GM13977 (cell line): ENCODE measurements around the gene GAGE2A.
"Not testable (repeated sequence)": the region's sequence is repeated elsewhere in the genome, so short reads cannot be mapped to it uniquely, and the experiment has no call there.

Source experiments
- DNase-seq: peaks from one replicate; pipeline ENCODE4 v3.0.0; 2012; ENCODE audit warnings: low spot score
- in situ Hi-C: fragments of 300-500 bp; cut with MboI; formaldehyde crosslinking; loops from one replicate; pipeline ENCODE4 v1.12.0; 2022; ENCODE audit warnings: low sequenced_read_pairs, low pct_unique_long_range_greater_than_20kb, mixed read lengths, inconsistent platforms; ENCODE audit not compliant: unreplicated experiment
- TF ChIP-seq, protein P1 (sequence below): IDR thresholded peaks from 2 replicates; pipeline ENCODE4 v1.5.1; 2012; ENCODE audit warnings: mild to moderate bottlenecking, control low read depth; ENCODE audit not compliant: insufficient read depth; ENCODE audit errors: extremely low read depth, missing control alignments

The GAGE2A gene, protein sequence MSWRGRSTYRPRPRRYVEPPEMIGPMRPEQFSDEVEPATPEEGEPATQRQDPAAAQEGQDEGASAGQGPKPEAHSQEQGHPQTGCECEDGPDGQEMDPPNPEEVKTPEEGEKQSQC

DNA sequence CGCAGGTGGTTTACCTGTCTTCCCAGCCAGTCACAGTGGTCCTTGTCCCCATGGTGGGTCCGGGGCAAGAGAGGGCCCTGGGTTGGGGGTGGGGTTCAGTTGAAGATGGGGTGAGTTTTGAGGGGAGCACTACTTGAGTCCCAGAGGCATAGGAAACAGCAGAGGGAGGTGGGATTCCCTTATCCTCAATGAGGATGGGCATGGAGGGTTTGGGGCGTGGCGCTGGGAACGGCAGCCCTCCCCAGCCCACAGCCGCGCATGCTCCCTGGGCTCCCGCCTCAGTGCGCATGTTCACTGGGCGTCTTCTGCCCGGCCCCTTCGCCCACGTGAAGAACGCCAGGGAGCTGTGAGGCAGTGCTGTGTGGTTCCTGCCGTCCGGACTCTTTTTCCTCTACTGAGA lies at the start of gene GAGE2A:
GAGE2A (plus strand) TSS at position 301 of the 400 bp plus-strand sequence. CDS start 1,155 bp downstream, outside the sequence.
- in situ Hi-C loops, DNase-seq: not testable (repeated sequence)

DNA sequence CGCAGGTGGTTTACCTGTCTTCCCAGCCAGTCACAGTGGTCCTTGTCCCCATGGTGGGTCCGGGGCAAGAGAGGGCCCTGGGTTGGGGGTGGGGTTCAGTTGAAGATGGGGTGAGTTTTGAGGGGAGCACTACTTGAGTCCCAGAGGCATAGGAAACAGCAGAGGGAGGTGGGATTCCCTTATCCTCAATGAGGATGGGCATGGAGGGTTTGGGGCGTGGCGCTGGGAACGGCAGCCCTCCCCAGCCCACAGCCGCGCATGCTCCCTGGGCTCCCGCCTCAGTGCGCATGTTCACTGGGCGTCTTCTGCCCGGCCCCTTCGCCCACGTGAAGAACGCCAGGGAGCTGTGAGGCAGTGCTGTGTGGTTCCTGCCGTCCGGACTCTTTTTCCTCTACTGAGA lies 47.9 kb upstream of the GAGE2A start, which contains the start of gene GAGE12D:
GAGE12D (plus strand) TSS at position 301 of the 400 bp plus-strand sequence. CDS start 1,155 bp downstream, outside the sequence.
- DNase-seq, in situ Hi-C loops: not testable (repeated sequence)

DNA sequence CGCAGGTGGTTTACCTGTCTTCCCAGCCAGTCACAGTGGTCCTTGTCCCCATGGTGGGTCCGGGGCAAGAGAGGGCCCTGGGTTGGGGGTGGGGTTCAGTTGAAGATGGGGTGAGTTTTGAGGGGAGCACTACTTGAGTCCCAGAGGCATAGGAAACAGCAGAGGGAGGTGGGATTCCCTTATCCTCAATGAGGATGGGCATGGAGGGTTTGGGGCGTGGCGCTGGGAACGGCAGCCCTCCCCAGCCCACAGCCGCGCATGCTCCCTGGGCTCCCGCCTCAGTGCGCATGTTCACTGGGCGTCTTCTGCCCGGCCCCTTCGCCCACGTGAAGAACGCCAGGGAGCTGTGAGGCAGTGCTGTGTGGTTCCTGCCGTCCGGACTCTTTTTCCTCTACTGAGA lies 38.3 kb upstream of the GAGE2A start, which contains the start of gene GAGE12E:
GAGE12E (plus strand) TSS at position 301 of the 400 bp plus-strand sequence. CDS start 1,155 bp downstream, outside the sequence.
- in situ Hi-C loops, DNase-seq: not testable (repeated sequence)

DNA sequence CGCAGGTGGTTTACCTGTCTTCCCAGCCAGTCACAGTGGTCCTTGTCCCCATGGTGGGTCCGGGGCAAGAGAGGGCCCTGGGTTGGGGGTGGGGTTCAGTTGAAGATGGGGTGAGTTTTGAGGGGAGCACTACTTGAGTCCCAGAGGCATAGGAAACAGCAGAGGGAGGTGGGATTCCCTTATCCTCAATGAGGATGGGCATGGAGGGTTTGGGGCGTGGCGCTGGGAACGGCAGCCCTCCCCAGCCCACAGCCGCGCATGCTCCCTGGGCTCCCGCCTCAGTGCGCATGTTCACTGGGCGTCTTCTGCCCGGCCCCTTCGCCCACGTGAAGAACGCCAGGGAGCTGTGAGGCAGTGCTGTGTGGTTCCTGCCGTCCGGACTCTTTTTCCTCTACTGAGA lies 28.8 kb upstream of the GAGE2A start, which contains the start of gene GAGE12F:
GAGE12F (plus strand) TSS at position 301 of the 400 bp plus-strand sequence. CDS start 1,155 bp downstream, outside the sequence.
- in situ Hi-C loops, DNase-seq: not testable (repeated sequence)

DNA sequence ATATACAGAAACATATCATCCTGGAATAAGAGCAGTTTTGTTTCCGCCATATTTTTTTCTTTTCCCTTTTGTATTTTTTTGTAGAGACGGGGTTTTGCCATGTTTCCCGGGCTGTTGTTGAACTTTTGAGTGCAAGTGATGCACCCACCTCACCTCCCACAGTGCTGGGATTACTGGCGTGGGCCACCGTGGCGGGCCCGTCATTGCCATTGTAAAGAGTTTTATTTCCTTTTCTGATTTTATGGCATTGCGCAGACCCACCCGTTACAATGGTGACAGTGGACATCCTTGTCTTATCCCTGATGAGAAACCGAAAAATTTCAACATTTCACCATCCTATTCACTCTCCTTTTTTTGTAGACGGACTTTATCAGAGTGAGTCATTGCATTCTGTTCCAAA lies 20.6 kb upstream of the GAGE2A start:
- in situ Hi-C loops, DNase-seq: not testable (repeated sequence)

DNA sequence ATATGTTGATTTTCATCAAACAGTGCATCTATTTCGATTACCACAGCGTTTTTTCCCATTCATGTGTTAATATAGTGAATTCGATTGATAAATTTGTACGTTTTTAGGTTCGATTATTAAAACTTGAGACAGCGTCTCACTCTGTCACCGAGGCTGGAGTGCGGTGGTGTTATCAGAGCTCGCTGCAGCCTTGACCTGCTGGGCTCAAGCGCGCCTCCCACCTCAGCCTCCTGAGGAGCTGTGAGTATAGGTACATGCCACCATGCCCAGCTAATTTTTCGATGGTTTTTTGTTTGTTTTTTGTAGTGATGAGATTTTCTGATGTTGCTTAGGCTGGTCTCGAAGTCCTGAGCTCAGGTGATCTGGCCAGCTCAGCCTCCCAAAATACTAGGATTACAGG lies 20.1 kb upstream of the GAGE2A start:
- in situ Hi-C loops, DNase-seq: not testable (repeated sequence)

DNA sequence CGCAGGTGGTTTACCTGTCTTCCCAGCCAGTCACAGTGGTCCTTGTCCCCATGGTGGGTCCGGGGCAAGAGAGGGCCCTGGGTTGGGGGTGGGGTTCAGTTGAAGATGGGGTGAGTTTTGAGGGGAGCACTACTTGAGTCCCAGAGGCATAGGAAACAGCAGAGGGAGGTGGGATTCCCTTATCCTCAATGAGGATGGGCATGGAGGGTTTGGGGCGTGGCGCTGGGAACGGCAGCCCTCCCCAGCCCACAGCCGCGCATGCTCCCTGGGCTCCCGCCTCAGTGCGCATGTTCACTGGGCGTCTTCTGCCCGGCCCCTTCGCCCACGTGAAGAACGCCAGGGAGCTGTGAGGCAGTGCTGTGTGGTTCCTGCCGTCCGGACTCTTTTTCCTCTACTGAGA lies 19.2 kb upstream of the GAGE2A start, which contains the start of gene GAGE12G:
GAGE12G (plus strand) TSS at position 301 of the 400 bp plus-strand sequence. CDS start 1,155 bp downstream, outside the sequence.
- DNase-seq, in situ Hi-C loops: not testable (repeated sequence)

DNA sequence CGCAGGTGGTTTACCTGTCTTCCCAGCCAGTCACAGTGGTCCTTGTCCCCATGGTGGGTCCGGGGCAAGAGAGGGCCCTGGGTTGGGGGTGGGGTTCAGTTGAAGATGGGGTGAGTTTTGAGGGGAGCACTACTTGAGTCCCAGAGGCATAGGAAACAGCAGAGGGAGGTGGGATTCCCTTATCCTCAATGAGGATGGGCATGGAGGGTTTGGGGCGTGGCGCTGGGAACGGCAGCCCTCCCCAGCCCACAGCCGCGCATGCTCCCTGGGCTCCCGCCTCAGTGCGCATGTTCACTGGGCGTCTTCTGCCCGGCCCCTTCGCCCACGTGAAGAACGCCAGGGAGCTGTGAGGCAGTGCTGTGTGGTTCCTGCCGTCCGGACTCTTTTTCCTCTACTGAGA lies 9.6 kb upstream of the GAGE2A start, which contains the start of gene GAGE12H:
GAGE12H (plus strand) TSS at position 301 of the 400 bp plus-strand sequence. CDS start 1,155 bp downstream, outside the sequence.
- in situ Hi-C loops, DNase-seq: not testable (repeated sequence)

DNA sequence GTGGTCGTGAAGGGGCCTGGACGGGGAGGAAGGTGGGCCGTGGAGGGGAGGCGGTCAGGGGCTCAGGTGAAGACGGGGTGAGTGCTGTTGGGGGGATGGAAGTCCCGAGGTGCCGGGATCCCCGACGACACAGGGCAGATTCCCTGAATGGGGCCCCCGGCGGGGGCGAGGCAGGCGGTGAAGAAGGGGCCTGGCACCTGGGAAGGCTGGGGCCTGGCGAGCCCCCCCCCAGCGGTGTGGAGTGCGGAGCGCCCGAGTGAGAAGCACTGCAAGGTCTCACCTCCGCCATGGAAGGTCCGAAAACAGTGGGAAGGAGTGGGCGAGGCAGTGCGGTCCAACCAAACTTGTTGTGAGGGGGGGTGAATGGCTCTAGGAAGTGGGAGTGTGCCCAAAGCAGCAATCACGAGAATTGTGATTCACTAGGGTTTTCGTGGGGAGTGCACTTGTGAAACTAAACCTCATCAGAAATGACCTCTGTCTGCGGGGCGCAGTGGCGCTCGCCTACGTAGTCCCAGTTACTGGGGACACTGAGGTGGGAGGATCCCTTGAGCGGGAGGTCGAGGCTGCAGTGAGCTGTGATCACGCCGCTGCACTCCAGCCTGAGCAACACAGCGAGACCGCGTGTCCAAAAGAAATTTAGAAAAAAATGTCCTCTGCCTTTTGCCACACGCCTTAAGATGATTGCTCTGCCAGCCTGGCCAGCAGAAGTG lies 628 bp downstream of the GAGE2A start:
- in situ Hi-C loops, DNase-seq: not testable (repeated sequence)

DNA sequence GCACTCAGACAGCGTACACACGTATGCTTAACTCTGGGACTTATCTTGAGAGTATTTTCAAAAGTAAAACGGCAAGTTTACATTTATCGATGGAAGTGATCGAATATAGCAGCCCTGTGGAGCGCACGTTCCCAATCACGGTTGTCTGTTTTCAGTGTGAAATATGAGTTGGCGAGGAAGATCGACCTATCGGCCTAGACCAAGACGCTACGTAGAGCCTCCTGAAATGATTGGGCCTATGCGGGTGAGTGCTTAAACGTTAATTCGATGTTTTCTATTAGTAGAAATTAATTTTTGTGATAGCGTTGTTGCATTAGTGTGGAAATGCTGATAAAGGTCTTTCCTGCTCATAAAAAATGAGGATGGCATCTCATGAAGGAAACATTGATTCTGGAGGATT lies 1.2 kb downstream of the GAGE2A start:
- in situ Hi-C loops, DNase-seq: not testable (repeated sequence)

DNA sequence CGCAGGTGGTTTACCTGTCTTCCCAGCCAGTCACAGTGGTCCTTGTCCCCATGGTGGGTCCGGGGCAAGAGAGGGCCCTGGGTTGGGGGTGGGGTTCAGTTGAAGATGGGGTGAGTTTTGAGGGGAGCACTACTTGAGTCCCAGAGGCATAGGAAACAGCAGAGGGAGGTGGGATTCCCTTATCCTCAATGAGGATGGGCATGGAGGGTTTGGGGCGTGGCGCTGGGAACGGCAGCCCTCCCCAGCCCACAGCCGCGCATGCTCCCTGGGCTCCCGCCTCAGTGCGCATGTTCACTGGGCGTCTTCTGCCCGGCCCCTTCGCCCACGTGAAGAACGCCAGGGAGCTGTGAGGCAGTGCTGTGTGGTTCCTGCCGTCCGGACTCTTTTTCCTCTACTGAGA lies 9.4 kb downstream of the GAGE2A start, which contains the start of gene GAGE1:
GAGE1 (plus strand) TSS at position 301 of the 400 bp plus-strand sequence. CDS start 1,155 bp downstream, outside the sequence.
- DNase-seq, in situ Hi-C loops: not testable (repeated sequence)

DNA sequence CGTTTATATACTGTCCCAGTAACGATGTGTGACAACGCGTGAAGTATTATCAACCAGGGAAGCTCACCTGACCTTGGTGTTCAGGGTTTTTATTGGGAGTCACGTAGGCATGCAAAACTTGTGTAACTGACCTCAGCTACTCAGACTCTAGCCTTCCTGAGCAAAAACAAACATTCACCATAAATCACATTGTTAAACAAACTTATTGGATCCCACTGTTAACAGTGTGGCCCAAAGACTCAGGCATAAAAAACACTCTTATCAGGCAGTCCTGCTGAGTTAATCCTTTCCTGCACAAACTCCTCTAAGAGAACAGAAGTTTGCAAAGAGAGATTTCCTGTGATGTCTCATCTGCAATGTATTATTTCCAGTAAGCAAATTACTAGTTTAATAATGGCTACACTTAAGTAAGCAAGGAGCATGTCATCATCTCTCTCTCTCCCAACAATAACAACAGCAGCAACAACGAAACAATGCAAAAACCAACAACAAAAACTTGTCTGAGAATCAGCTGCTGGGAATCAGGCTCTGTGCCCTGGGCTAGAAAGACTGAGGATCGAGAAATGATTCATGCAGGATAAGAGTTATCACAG lies 21.5 kb downstream of the GAGE2A start:
- TF ChIP-seq, protein P1, sequence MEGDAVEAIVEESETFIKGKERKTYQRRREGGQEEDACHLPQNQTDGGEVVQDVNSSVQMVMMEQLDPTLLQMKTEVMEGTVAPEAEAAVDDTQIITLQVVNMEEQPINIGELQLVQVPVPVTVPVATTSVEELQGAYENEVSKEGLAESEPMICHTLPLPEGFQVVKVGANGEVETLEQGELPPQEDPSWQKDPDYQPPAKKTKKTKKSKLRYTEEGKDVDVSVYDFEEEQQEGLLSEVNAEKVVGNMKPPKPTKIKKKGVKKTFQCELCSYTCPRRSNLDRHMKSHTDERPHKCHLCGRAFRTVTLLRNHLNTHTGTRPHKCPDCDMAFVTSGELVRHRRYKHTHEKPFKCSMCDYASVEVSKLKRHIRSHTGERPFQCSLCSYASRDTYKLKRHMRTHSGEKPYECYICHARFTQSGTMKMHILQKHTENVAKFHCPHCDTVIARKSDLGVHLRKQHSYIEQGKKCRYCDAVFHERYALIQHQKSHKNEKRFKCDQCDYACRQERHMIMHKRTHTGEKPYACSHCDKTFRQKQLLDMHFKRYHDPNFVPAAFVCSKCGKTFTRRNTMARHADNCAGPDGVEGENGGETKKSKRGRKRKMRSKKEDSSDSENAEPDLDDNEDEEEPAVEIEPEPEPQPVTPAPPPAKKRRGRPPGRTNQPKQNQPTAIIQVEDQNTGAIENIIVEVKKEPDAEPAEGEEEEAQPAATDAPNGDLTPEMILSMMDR: no peak
- in situ Hi-C loops: no loop called here
- no peak for DNase-seq
